Activated CD4-positive, alpha-beta T cell treated with anti-CD3 and anti-CD28 coated beads for 36 hours (primary cell): ENCODE measurements around the gene FAM193A. TPM values are rescaled to one million over a fixed set of nuclear protein-coding genes. Genes with fewer than 3 reads are reported as not detected.
"Not testable (repeated sequence)": the region's sequence is repeated elsewhere in the genome, so short reads cannot be mapped to it uniquely, and the experiment has no call there.

Experiments used
- ATAC-seq: fragments of 200-7000 bp; cut with Tn5 transposase; one replicate; pipeline ENCODE4 v1.10.0; 2021; ENCODE audit warnings: mild to moderate bottlenecking, moderate library complexity
- CTCF ChIA-PET: fragments of 350-600 bp; sonication (Branson Sonifier 250); formaldehyde crosslinking; loops from one replicate; lab custom pipeline; 2021; ENCODE audit warnings: antibody characterized with exemption; lab: Charles Lee
- POLR2A ChIA-PET: fragments of 350-600 bp; sonication (Branson Sonifier 250); formaldehyde crosslinking; loops from one replicate; lab custom pipeline; 2021; ENCODE audit warnings: antibody characterized with exemption, inconsistent platforms; lab: Charles Lee
- DNase-seq: peaks from one replicate; pipeline ENCODE4 v3.0.0-alpha.2; 2020
- H3K27ac Mint-ChIP-seq: one replicate; pipeline ENCODE4 v1.8.0; 2021; ENCODE audit warnings: mixed read lengths
- H3K27me3 Mint-ChIP-seq: one replicate; pipeline ENCODE4 v1.8.0; 2021; ENCODE audit warnings: mixed read lengths
- H3K36me3 Mint-ChIP-seq: one replicate; pipeline ENCODE4 v1.8.0; 2021; ENCODE audit warnings: low read depth, mixed read lengths
- H3K4me1 Mint-ChIP-seq: one replicate; pipeline ENCODE4 v1.8.0; 2021; ENCODE audit warnings: mixed read lengths
- H3K4me3 Mint-ChIP-seq: one replicate; pipeline ENCODE4 v1.8.0; 2021; ENCODE audit warnings: mild to moderate bottlenecking, moderate library complexity, mixed read lengths
- H3K9me3 Mint-ChIP-seq: one replicate; pipeline ENCODE4 v1.8.0; 2021; ENCODE audit warnings: low read depth, mixed read lengths
- intact Hi-C, 2 experiments: fragments of 100-400 bp; cut with DNase I in 1 of 2; cut with micrococcal nuclease in 1 of 2; formaldehyde crosslinking; loops; one replicate each; pipeline versions ENCODE4 v1.14.2 to v1.15.1; 2022 to 2024; cut with DNase I, micrococcal nuclease
- total RNA-seq, 2 experiments: library from RNA; stranded (reverse); gene quantifications; one replicate each; pipeline ENCODE4 v1.2.3, GENCODE V29; 2021

FAM193A gene
- total RNA-seq, 2 experiments from 2014 or later: 22.1 to 30.1 TPM

DNA sequence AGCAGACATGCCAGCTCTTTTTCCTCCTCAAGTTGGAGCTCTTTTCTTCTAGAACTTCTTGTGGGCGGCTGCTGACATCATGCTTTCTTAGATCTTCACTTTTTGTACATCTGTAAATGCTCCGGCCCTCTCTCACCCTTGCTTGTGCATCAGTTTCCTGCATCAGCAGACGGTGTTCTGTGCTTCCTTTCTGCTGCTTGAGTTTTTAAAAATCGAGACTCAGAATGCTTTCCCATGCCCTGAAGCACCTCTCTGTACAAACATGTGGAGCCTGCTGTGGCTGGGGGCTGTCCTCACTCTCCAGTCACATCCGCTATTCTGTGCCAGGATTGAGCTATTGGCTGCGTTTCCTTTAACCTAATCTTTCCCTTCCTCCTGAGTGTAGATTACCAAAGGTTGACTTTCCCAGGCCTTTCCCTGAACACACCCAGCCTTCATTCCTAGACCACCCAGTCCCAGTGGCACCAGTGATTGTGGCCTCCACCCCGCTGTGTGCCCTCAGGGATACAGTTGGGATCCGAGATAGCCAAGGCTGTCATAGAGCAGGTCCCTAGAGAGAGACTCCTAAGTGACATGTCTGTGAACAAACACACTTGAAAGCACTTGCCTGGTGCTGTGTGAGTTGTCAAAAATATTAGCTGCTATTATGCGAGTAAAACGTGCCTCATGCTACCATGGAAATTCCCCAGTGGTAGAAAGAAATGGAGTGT lies 177.8 kb downstream of the FAM193A start:
- ChIA-PET POLR2A (interaction anchor here (0.6 kb wide), 1 partner anchor 23 kb away, joined by 10 read pairs; no protein-coding TSS in a partner anchor), CTCF (interaction anchor here (0.7 to 1.4 kb wide), 8 partner anchors 15 to 494 kb away, joined by 3 to 4 read pairs (median 3); no protein-coding TSS in a partner anchor)
- Mint-ChIP-seq H3K27me3 (no peaks in the 10 kb centered on the region), H3K27ac (peak overlapping the region; percentile 92), H3K4me1 (peaks cover 32% of the 10 kb centered on the region), H3K36me3 (peaks cover 32% of the 10 kb centered on the region), H3K4me3 (no peak overlapping the region), H3K9me3 (no peaks in the 10 kb centered on the region)
- ATAC-seq: peak; percentile 86
- intact Hi-C loops: loop anchor here in 1 of 2 experiments (5.0 kb wide), 1 partner anchor 33 kb away; no protein-coding TSS in a partner anchor
- DNase-seq: peak; percentile 70

DNA sequence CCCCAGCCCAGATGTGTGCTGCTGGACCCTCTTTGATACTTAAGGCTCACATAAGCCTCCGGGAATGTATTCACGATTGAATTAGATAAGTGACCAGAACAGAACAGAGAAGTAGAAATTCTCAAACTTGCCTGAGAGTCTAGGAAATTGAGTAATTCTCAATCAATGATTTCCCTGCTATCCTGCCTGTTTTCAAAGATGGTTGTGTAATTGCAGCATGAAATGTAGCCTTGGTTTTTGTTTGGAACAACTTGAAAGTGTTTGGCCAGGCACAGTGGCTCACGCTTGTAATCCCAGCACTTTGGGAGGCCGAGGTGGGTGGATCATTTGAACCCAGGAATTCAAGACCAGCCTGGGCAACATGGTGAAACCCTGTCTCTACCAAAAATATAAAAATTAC lies 178.5 kb downstream of the FAM193A start:
- peaks cover 34% of the 10 kb centered on the region for H3K36me3 Mint-ChIP-seq
- no peaks in the 10 kb centered on the region for H3K27me3 Mint-ChIP-seq
- intact Hi-C loops: loop anchor here in 1 of 2 experiments (5.0 kb wide), 1 partner anchor 32 kb away; no protein-coding TSS in a partner anchor
- CTCF ChIA-PET: interaction anchor here (0.6 kb wide), 1 partner anchor 332 kb away, joined by 3 read pairs; no protein-coding TSS in a partner anchor
- no peak for DNase-seq
- no peak overlapping the region for H3K4me3 Mint-ChIP-seq
- H3K4me1 Mint-ChIP-seq: peaks cover 32% of the 10 kb centered on the region
- no peaks in the 10 kb centered on the region for H3K9me3 Mint-ChIP-seq
- ATAC-seq: no peak
- POLR2A ChIA-PET: no interaction called here
- peak overlapping the region; percentile 92 for H3K27ac Mint-ChIP-seq

DNA sequence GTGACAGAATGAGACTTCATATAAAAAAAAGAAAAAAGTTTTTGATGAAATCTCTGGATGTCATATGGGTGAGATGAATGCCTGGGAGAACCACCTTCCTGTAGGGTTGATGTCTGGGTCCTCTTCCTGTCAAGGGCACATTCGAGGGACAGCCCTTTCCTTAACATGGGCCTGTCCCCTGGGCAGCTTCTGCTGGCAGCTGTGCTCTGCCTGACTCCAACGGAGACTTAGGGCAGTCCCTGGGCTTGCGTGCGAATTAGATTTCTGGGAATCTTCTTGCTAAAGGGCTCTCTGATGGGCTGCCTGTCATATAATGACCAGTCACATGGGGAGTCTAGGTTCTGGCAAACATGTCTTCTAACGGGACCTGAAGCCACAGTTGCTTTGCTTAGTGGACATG lies 179.0 kb downstream of the FAM193A start:
- Mint-ChIP-seq H3K4me1 (peaks cover 32% of the 10 kb centered on the region), H3K4me3 (no peak overlapping the region), H3K27me3 (no peaks in the 10 kb centered on the region), H3K36me3 (peaks cover 36% of the 10 kb centered on the region), H3K27ac (peak overlapping the region; percentile 42), H3K9me3 (no peaks in the 10 kb centered on the region)
- DNase-seq (no peak), ATAC-seq (no peak)
- CTCF ChIA-PET: interaction anchor here (0.6 kb wide), 1 partner anchor 331 kb away, joined by 3 read pairs; no protein-coding TSS in a partner anchor
- intact Hi-C loops: no loop called here
- POLR2A ChIA-PET: no interaction called here

DNA sequence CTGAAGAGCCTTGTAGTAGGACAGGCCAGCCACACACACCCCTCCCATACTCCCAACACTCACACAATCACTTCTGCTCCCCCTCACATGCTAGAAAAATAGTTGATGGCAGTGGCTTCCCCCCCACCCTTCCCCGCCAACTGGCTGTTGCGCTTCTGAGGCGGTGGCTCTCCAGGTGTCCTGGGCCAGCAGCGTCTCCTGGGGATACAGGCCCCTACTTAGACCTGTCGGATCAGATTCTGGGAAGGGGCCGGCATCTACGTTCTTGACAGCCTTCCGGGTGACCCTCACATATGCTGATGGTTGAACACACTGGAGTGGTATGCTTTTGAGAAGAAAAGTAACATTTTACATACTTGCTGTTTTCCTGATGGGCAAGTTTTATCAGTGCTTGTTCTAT lies 179.8 kb downstream of the FAM193A start:
- Mint-ChIP-seq H3K27ac (no peak overlapping the region), H3K36me3 (peaks cover 39% of the 10 kb centered on the region), H3K4me1 (peaks cover 32% of the 10 kb centered on the region), H3K27me3 (no peaks in the 10 kb centered on the region), H3K9me3 (no peaks in the 10 kb centered on the region), H3K4me3 (no peak overlapping the region)
- ATAC-seq: no peak
- no peak for DNase-seq
- CTCF ChIA-PET: no interaction called here
- POLR2A ChIA-PET: no interaction called here
- intact Hi-C loops: no loop called here

DNA sequence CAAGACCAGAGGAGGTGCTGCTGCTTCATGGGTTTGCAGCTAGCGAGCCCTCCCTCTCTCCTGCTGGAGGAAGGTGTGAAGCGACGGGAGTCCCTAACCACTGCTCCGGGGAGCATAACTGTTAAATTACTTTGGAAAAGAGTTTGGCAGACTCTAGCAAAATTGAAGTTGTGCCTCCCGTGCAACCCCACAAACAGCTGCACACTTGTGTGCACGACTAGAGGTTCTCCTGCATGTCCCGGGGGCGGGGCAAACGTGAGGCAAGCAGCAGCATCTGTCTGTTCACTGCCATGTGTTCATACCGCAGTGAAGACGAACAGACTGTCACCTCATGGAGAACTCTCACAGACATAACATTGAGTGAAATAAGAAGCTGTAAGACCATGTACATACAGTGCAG lies 185.1 kb downstream of the FAM193A start:
- Mint-ChIP-seq H3K4me1 (peaks cover 16% of the 10 kb centered on the region), H3K27me3 (no peaks in the 10 kb centered on the region), H3K9me3 (no peaks in the 10 kb centered on the region), H3K27ac (no peak overlapping the region), H3K4me3 (no peak overlapping the region), H3K36me3 (peaks cover 22% of the 10 kb centered on the region)
- ChIA-PET CTCF (no interaction called here), POLR2A (no interaction called here)
- ATAC-seq (no peak), DNase-seq (no peak)
- intact Hi-C loops: no loop called here

DNA sequence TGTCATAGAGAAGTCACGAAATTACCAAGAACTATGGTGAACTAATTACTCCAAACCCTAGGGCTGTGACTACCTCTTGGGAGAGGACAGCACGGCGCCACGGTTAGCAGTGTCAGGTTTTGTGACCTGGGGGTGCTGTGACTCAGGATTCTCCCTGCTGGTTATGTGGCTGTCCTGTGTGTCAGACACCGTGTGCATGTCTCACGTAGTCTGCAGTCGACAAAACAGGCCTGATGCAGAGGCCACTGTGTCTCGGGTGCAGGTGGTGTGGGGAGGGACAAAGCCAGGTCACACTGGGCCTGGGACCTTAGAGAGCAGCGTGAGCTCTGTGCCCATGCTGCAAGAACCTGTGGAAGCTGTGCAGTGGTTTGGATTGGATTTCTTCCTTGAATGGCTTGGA lies 185.6 kb downstream of the FAM193A start:
- H3K27ac Mint-ChIP-seq: no peak overlapping the region
- H3K9me3 Mint-ChIP-seq: no peaks in the 10 kb centered on the region
- ATAC-seq (peak; percentile 46), DNase-seq (peak; percentile 28)
- intact Hi-C loops: no loop called here
- peaks cover 16% of the 10 kb centered on the region for H3K4me1 Mint-ChIP-seq
- H3K27me3 Mint-ChIP-seq: no peaks in the 10 kb centered on the region
- ChIA-PET CTCF (no interaction called here), POLR2A (no interaction called here)
- H3K4me3 Mint-ChIP-seq: no peak overlapping the region
- H3K36me3 Mint-ChIP-seq: peaks cover 21% of the 10 kb centered on the region

DNA sequence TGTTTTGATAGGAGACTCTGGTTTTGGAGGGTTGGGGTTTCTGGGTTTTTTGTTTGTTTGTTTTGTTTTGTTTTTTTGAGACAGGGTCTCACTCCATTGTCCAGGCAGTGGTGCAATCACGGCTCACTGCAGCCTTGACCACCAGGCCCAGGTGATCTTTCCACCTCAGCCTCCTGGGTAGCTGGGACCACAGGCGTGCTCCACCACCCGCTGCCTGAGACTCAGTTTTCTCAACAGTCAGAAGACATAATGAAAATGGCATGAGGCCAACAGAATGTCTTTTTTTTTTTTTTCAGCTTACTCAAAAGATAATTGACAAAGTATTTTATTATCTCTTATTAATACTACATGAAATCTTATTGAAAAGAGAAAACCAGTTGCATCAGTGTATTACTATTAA lies 187.3 kb downstream of the FAM193A start:
- H3K27ac Mint-ChIP-seq: peak overlapping the region; percentile 42
- ATAC-seq: no peak

DNA sequence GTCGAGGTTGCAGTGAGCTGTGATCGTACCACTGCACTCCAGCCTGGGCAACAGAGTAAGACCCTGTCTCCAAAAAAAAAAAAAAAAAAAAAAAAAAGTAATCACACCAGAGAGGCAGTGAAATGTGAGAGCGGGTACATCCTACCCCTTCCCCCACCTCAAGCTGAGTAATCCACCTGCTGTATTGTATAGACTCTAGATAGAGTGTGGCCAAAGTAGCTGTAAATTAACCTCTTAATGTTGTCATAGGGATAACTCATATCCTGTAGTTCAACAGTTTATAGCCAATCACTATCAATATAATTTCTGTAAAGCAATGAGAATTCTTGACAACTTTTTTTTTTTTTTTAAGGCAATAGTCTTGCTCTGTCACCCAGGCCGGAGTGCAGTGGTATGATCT lies 188.9 kb downstream of the FAM193A start:
- Mint-ChIP-seq H3K9me3 (no peaks in the 10 kb centered on the region), H3K27ac (no peak overlapping the region), H3K36me3 (peaks cover 8% of the 10 kb centered on the region), H3K27me3 (no peaks in the 10 kb centered on the region), H3K4me1 (peaks cover 16% of the 10 kb centered on the region), H3K4me3 (no peak overlapping the region)
- CTCF ChIA-PET: interaction anchor here (0.6 to 1.6 kb wide), 3 partner anchors 61 to 229 kb away, joined by 3 to 4 read pairs (median 4); no protein-coding TSS in a partner anchor
- ATAC-seq (peak; percentile 89), DNase-seq (no peak)
- intact Hi-C loops: no loop called here
- POLR2A ChIA-PET: interaction anchor here (0.6 to 0.7 kb wide), 2 partner anchors 33 to 191 kb away, joined by 3 to 5 read pairs; no protein-coding TSS in a partner anchor

More for the DNA sequence above, 187.3 kb downstream of the FAM193A start:
- Mint-ChIP-seq H3K9me3 (no peaks in the 10 kb centered on the region), H3K4me1 (peaks cover 16% of the 10 kb centered on the region), H3K36me3 (peaks cover 14% of the 10 kb centered on the region), H3K27me3 (no peaks in the 10 kb centered on the region), H3K4me3 (no peak overlapping the region)
- POLR2A ChIA-PET: interaction anchor here (0.7 kb wide), 1 partner anchor 202 kb away, joined by 3 read pairs; no protein-coding TSS in a partner anchor
- DNase-seq: no peak
- CTCF ChIA-PET: interaction anchor here (0.5 to 0.6 kb wide), 2 partner anchors 384 to 1052 kb away, joined by 3 to 4 read pairs; no protein-coding TSS in a partner anchor
- intact Hi-C loops: no loop called here

DNA sequence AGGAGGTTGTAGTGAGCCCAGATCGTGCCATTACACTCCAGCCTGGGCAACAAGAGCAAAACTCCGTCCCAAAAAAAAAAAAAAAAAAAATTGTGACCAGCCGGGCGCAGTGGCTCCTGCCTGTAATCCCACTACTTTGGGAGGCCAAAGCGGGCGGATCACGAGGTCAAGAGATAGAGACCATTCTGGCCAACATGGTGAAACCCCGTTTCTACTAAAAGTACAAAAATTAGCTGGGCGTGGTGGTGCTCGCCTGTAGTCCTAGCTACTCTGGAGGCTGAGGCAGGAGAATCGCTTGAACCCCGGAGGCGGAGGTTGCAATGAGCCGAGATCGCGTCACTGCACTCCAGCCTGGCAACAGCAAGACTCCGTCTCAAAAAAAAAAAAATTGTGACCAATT lies 190.4 kb downstream of the FAM193A start:
- intact Hi-C loops, DNase-seq, H3K27ac Mint-ChIP-seq, CTCF ChIA-PET, H3K36me3 Mint-ChIP-seq, H3K4me3 Mint-ChIP-seq, H3K9me3 Mint-ChIP-seq, ATAC-seq, H3K27me3 Mint-ChIP-seq: not testable (repeated sequence)
- H3K4me1 Mint-ChIP-seq: peaks cover 16% of the 10 kb centered on the region
- POLR2A ChIA-PET: interaction anchor here (0.6 kb wide), 1 partner anchor 238 kb away, joined by 3 read pairs; no protein-coding TSS in a partner anchor

DNA sequence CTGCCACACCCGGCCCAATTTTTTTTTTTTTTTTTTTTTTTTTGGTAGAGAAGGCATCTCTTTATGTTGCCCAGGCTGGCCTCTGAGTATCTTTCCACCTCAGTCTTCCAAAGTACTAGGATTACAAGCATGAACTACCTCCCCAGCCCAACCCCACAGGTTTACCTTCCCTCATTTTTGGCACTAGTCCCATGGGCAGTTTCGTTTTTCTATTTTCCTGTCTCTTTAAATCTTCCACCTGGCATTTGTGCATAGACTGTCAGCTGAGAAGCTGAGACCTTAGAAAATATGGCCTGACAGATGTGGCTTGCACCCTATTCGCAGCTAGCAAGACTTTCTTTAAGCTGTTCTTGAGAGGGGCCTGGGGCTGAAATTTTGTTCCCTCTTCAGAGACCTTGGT lies 191.8 kb downstream of the FAM193A start:
- ChIA-PET POLR2A (no interaction called here), CTCF (interaction anchor here (0.7 to 0.9 kb wide), 2 partner anchors 10 to 55 kb away, joined by 3 read pairs; no protein-coding TSS in a partner anchor)
- Mint-ChIP-seq H3K27me3 (no peaks in the 10 kb centered on the region), H3K4me1 (peaks cover 12% of the 10 kb centered on the region), H3K9me3 (no peaks in the 10 kb centered on the region), H3K36me3 (peaks cover 18% of the 10 kb centered on the region), H3K27ac (no peak overlapping the region), H3K4me3 (no peak overlapping the region)
- intact Hi-C loops: no loop called here
- no peak for DNase-seq
- no peak for ATAC-seq

DNA sequence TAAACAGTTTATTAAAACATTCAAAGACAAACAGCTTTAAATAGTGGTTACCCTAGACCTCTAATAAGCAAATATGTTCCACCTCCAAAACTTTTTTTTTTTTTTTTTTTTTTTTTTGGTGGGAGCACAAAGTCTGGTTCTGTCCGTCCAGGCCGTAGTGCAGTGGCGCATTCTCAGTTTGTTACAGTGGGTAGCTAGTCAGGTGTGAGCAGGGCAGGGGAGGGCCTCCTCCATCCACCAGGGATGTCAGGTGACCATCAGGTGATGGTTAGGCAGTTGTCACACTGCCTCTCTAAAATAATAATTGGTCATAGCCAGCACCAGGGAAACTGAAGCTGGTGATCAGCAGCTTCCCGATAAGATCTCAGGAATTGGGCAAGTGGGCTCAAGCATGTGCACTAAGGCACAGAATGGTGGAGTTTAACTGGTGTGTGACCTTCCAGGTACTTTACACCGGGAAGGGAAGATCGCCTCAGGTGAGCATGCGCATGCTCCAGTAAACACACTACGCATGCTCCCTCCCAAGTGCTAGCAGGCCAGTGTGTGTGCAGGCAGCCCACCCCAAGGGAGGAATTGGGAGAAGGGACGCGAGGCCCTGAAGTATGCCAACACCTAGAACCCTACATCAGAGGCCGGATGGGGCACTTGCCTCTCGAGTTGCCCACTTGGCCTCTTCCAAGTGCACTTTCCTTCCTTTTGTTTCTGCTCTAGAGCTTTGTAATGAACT lies 192.5 kb downstream of the FAM193A start:
- POLR2A ChIA-PET: no interaction called here
- no peak for ATAC-seq
- Mint-ChIP-seq H3K27me3 (no peaks in the 10 kb centered on the region), H3K4me3 (no peak overlapping the region), H3K9me3 (no peaks in the 10 kb centered on the region), H3K4me1 (peaks cover 12% of the 10 kb centered on the region), H3K36me3 (peaks cover 18% of the 10 kb centered on the region), H3K27ac (no peak overlapping the region)
- no peak for DNase-seq
- intact Hi-C loops: no loop called here
- CTCF ChIA-PET: interaction anchor here (0.7 to 0.9 kb wide), 3 partner anchors 10 to 54 kb away, joined by 3 read pairs; no protein-coding TSS in a partner anchor
